Lower lobe of right lung (tissue), 2 donors: ENCODE measurements around the gene SYNE2. TPM values are rescaled to one million over a fixed set of nuclear protein-coding genes. Genes with fewer than 3 reads are reported as not detected.
A peak's percentile ranks its signal among the peaks of the same experiment; 100 is the strongest.

ENCODE experiments used
- ATAC-seq, 2 donors: fragments of 200-7000 bp; cut with Tn5 transposase; one replicate each; pipeline ENCODE4 v1.9.1; 2020 to 2022; ENCODE audit warnings: mild to moderate bottlenecking in 2 of 2, moderate library complexity in 2 of 2
- DNase-seq: peaks from one replicate; pipeline ENCODE4 v3.0.0-alpha.2; 2020
- H3K27ac ChIP-seq: fragments of 200-600 bp; one replicate; pipeline ENCODE4 v1.8.0; 2022
- H3K27me3 ChIP-seq: fragments of 200-600 bp; one replicate; pipeline ENCODE4 v1.8.0; 2022; ENCODE audit warnings: low read depth
- H3K36me3 ChIP-seq: fragments of 200-600 bp; one replicate; pipeline ENCODE4 v1.8.0; 2022; ENCODE audit warnings: mild to moderate bottlenecking
- H3K4me1 ChIP-seq: fragments of 200-600 bp; one replicate; pipeline ENCODE4 v1.8.0; 2022
- H3K4me3 ChIP-seq: fragments of 200-600 bp; one replicate; pipeline ENCODE4 v1.8.0; 2022; ENCODE audit warnings: mild to moderate bottlenecking
- H3K9me3 ChIP-seq: fragments of 200-600 bp; one replicate; pipeline ENCODE4 v1.8.0; 2022
- CTCF ChIP-seq: fragments of 200-600 bp; IDR thresholded peaks from one replicate; pipeline ENCODE4 v1.8.0; 2022; ENCODE audit warnings: antibody characterized with exemption, mild to moderate bottlenecking
- intact Hi-C: fragments of 100-400 bp; cut with DNase I; formaldehyde crosslinking; loops from one replicate; pipeline ENCODE4 v1.11.0; 2022
- total RNA-seq: library from RNA; stranded (reverse); fragmentation: NEBNext Ultra II Directional; extraction: Animal tissue kit (Norgen Biotek cat#: 25700); gene quantifications from one replicate; pipeline ENCODE4 v1.2.1, GENCODE V29; 2021
- donor health status: DM: no; HTN: yes; CAD: no; lungs with severe emphysema.

SYNE2 gene
- total RNA-seq, 1 donor from 2014 or later = 129 TPM

DNA sequence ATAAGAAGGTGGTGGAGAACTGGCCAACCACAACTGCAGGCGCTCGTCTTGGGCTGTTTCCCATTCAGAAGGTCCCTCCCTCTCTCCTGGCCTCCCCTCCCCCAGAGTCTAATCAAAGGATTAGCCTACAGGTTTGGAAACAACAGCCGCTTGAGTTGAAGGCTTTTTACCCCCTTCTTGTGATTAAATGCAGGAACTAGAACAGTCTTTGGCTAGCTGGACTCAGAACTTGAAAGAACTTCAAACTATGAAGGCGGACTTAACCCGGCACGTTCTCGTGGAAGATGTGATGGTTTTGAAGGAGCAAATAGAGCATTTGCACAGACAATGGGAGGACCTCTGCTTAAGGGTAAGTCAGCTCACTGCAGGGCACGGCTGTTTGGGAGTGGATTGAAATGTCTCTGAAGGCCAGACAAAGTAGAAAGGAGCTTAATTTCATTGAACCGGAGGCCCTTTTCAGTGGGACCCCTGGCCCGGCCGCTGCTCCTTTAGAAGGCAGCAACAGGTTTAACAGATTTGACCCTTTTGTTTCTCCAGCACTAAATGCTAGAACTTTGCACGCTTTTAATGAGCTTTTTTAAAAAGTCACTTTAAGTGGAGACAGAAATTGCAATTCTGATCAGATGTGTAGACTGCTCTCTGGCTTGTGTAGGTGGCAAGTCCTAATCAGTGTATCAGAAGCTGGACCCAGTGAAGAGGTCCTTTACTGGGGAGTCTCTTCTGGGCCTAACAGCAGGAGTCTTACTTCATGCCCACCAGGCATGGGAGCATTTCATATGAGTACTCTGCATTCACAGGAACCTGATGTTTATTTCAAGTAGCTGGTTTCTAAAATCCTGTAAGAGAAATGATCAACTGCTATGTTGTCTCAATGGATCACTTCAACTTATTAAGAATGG, 333.7 kb downstream of the SYNE2 start:
- no peaks in the 10 kb centered on the region for H3K4me1 ChIP-seq
- intact Hi-C loops = no loop called here
- peaks cover 46% of the 10 kb centered on the region for H3K36me3 ChIP-seq
- H3K27me3 ChIP-seq = no peaks in the 10 kb centered on the region
- no peak for ATAC-seq
- DNase-seq = no peak
- H3K27ac ChIP-seq = no peak overlapping the region
- no peaks in the 10 kb centered on the region for H3K9me3 ChIP-seq
- no peak for TF ChIP-seq CTCF
- no peak overlapping the region for H3K4me3 ChIP-seq

DNA sequence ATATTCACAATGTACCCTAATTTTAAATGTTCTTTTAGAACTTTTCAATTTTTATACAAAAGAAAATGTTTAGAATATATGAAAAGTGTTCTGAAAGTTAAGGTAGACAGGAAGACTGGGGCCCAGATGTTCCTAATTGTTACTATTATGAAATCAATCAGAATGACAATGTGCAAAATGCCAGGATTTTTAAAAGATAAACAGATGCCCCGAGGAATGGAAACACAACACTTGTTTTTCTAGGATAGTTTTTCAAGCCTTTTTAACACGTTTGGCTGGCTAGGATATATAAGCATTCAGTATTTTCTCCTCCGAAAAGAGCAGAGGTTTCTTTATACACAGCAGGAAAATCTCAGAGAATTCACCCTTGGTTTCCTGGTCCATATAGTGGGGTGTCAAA, 334.5 kb downstream of the SYNE2 start:
- peaks cover 53% of the 10 kb centered on the region for H3K36me3 ChIP-seq
- no peak for ATAC-seq
- TF ChIP-seq CTCF = no peak
- H3K9me3 ChIP-seq = no peaks in the 10 kb centered on the region
- intact Hi-C loops = no loop called here
- no peak overlapping the region for H3K27ac ChIP-seq
- H3K4me1 ChIP-seq = no peaks in the 10 kb centered on the region
- no peaks in the 10 kb centered on the region for H3K27me3 ChIP-seq
- DNase-seq = no peak
- no peak overlapping the region for H3K4me3 ChIP-seq

- no peak overlapping the region for H3K27ac ChIP-seq
- no peak for DNase-seq
- intact Hi-C loops = no loop called here
- no peaks in the 10 kb centered on the region for H3K27me3 ChIP-seq
- H3K36me3 ChIP-seq = peaks cover 44% of the 10 kb centered on the region
- TF ChIP-seq CTCF = no peak
- H3K9me3 ChIP-seq = no peaks in the 10 kb centered on the region
- no peak for ATAC-seq
- no peaks in the 10 kb centered on the region for H3K4me1 ChIP-seq
- H3K4me3 ChIP-seq = no peak overlapping the region
Observed at GRCh38 chr14:64190974-64191502, 338.2 kb downstream of the SYNE2 start.

DNA sequence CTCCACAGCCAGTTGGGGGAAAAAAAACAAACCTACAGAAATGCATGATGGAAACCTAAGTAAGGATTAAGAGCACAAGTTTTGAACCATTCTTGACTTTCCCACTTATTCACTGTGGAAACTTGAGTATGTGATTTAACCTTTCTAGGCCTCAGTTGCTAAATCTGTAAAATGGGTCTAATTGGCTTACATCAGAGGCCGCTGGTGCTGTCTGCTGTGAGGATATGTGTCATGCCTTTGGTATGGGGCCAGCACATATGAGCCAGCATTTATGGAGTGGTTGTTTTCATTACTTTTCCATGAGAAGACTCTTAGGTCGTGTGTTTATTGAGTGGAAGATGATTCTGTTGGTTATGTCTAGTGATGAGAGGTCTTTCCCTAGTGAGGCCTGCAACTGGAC, 339.0 kb downstream of the SYNE2 start:
- TF ChIP-seq CTCF = no peak
- no peaks in the 10 kb centered on the region for H3K27me3 ChIP-seq
- DNase-seq = no peak
- intact Hi-C loops = no loop called here
- peaks cover 7% of the 10 kb centered on the region for H3K4me1 ChIP-seq
- ATAC-seq = no peak
- no peaks in the 10 kb centered on the region for H3K9me3 ChIP-seq
- H3K36me3 ChIP-seq = peaks cover 37% of the 10 kb centered on the region
- no peak overlapping the region for H3K27ac ChIP-seq
- H3K4me3 ChIP-seq = no peak overlapping the region

GRCh38 chr14:64193821-64194220, 341.0 kb downstream of the SYNE2 start:
- H3K36me3 ChIP-seq = peaks cover 29% of the 10 kb centered on the region
- TF ChIP-seq CTCF = no peak
- peaks cover 7% of the 10 kb centered on the region for H3K4me1 ChIP-seq
- H3K4me3 ChIP-seq = no peak overlapping the region
- no peaks in the 10 kb centered on the region for H3K27me3 ChIP-seq
- intact Hi-C loops = no loop called here
- H3K9me3 ChIP-seq = no peaks in the 10 kb centered on the region
- no peak for DNase-seq
- no peak overlapping the region for H3K27ac ChIP-seq
- peak in 1 of 2 donors; percentile 64 for ATAC-seq
